Thymus (tissue), 11 donors: ENCODE measurements around the gene ANP32B. TPM values are rescaled to one million over a fixed set of nuclear protein-coding genes. Genes with fewer than 3 reads are reported as not detected.
A peak's percentile ranks its signal among the peaks of the same experiment; 100 is the strongest.
"Not testable (repeated sequence)": the region's sequence is repeated elsewhere in the genome, so short reads cannot be mapped to it uniquely, and the experiment has no call there.

Source experiments
- DNase-seq, 9 donors: peaks; one replicate each; pipeline ENCODE4 v3.0.0-alpha.2; 2013; ENCODE audit warnings: low spot score in 9 of 9, low read depth in 6 of 9, missing footprints in 1 of 9
- H3K27ac ChIP-seq, 2 donors: one replicate each; pipeline ENCODE4 v1.5.1; 2013; ENCODE audit warnings: control low read depth in 1 of 2, low read depth in 1 of 2, low read length in 1 of 2, mild to moderate bottlenecking in 1 of 2, moderate library complexity in 1 of 2
- H3K27me3 ChIP-seq, 2 donors: one replicate each; pipeline ENCODE4 v1.5.1; 2013; ENCODE audit warnings: low read length in 1 of 2; ENCODE audit not compliant: control insufficient read depth in 2 of 2, insufficient read depth in 1 of 2
- H3K36me3 ChIP-seq, 2 donors: one replicate each; pipeline ENCODE4 v1.5.1; 2013; ENCODE audit warnings: low read length in 1 of 2, mild to moderate bottlenecking in 1 of 2, moderate library complexity in 1 of 2; ENCODE audit not compliant: control insufficient read depth in 2 of 2, insufficient read depth in 2 of 2
- H3K4me1 ChIP-seq, 2 donors: one replicate each; pipeline ENCODE4 v1.5.1; 2013; ENCODE audit warnings: low read length in 2 of 2; ENCODE audit not compliant: control insufficient read depth in 2 of 2, insufficient read depth in 2 of 2
- H3K4me3 ChIP-seq, 2 donors: one replicate each; pipeline ENCODE4 v1.5.1; 2013; ENCODE audit warnings: low read length in 2 of 2, control low read depth in 1 of 2, mild to moderate bottlenecking in 1 of 2
- H3K9me3 ChIP-seq, 2 donors: one replicate each; pipeline ENCODE4 v1.5.1; 2013; ENCODE audit warnings: low read length in 1 of 2, mild to moderate bottlenecking in 1 of 2; ENCODE audit not compliant: control insufficient read depth in 2 of 2, insufficient read depth in 1 of 2
- WGBS: extraction: QIAGEN DNeasy Blood & Tissue Kit; methylation state at CpG from one replicate; pipeline ENCODE4 v1.1.7; 2013; 5-methylcytosine and 5-hydroxymethylcytosine counted together
- polyA plus RNA-seq: library from polyadenylated mRNA; stranded (reverse); fragments of 200-250 nt; gene quantifications from one replicate; pipeline ENCODE4 v1.2.3, GENCODE V29; 2013
- total RNA-seq: library from RNA; stranded (reverse); fragments of 120-200 nt; gene quantifications from one replicate; pipeline ENCODE4 v1.2.4, GENCODE V29; 2013
- donor health status: healthy.

Gene ANP32B
- total and polyA plus RNA-seq, 2 donors = 44.7 to 191 TPM

DNA sequence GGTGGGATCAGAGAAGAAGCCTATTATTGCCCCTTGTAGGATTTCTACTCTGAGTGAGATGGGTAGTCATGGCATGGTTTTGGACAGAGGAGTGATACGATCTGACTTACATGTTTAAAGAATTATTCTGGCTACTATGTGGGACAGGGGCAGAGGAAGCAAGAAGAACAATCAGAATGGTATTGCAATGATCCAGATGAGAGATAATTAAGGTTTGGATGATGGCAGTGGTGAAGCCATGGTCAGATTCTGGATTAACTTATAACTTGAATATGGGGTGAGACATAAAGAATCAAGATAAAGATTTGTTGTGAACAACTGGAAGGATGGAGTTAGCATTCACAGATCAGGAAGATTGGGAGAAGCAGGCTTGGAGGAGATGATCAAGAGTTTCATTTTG lies 41.8 kb upstream of the ANP32B start:
- Histone ChIP-seq H3K36me3 (no peaks in the 10 kb centered on the region), H3K27me3 (no peaks in the 10 kb centered on the region), H3K4me3 (no peak overlapping the region), H3K27ac (no peak overlapping the region), H3K9me3 (no peaks in the 10 kb centered on the region), H3K4me1 (peaks cover 7% of the 10 kb centered on the region in 2 donors)
- DNase-seq = no peak
- WGBS = 97% methylated on average over 1 of the region's 1 CpG

DNA sequence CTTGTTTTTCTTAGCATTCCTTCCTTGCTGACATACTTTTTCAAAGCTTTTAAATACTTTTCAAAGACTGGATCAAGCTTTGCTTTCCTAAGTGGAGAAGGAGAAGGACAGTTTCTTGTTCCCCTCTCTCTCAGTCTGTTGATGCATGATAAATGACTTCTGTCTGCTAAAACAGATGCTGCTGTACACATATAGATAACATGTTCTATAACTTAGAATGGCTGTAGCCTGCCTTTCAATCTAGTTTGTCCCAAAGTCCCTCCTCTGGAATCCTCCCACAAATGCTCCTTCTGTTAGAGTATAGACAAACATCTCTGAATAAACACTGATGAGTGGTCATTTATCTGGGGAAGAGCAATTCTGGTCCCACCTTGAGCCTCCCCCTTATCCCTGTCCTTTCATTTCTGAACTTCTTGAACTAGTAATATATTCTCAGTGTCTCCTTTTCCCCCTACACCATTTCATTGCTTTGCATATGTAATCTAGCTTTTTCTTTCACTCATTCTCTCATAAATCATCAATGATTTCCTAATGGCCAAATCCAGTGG lies 39.8 kb upstream of the ANP32B start:
- Histone ChIP-seq H3K27ac (no peak overlapping the region), H3K4me1 (peaks cover under 1 to 1% of the 10 kb centered on the region in 2 donors), H3K4me3 (no peak overlapping the region), H3K27me3 (no peaks in the 10 kb centered on the region), H3K9me3 (no peaks in the 10 kb centered on the region), H3K36me3 (no peaks in the 10 kb centered on the region)
- DNase-seq = no peak

DNA sequence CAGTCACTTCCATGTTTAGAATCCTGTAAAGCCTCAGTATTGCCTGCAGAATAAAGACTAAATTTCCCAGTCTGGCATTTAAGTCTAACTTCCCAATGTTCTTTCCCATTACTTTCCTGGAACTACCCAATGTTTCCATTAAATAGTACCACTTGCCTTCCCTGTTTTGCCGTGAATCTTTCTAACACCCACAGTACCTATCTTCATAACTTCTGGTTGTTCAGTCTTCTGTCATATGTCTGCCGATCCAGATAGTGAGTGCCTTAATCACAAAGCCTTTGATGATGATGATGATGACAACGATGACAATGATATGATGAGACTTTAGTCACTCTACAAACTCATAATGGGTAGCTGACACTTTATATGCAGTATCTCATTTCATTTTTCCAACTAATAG lies 38.5 kb upstream of the ANP32B start:
- Histone ChIP-seq H3K4me1 (no peaks in the 10 kb centered on the region), H3K27ac (no peak overlapping the region)
- WGBS = 94% methylated on average over 3 of the region's 3 CpGs

DNA sequence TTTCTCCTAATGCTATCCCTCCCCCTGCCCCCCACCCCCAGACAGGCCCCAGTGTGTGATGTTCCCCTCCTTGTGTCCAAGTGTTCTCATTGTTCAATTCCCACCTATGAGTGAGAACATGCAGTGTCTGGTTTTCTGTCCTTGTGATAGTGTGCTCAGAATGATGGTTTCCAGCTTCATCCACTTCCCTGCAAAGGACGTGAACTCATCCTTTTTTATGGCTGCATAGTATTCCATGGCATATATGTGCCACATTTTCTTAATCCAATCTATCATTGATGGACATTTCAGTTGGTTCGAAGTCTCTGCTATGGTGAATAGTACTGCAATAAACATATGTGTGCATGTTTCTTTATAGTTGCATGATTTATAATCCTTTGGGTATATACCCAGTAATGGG lies 37.7 kb upstream of the ANP32B start:
- not testable (repeated sequence) for H3K4me3 ChIP-seq, H3K36me3 ChIP-seq, H3K9me3 ChIP-seq, H3K27ac ChIP-seq, H3K4me1 ChIP-seq, DNase-seq, H3K27me3 ChIP-seq
- WGBS = 96% methylated on average over 2 of the region's 2 CpGs

More for the DNA sequence above, 38.5 kb upstream of the ANP32B start:
- H3K9me3 ChIP-seq = no peaks in the 10 kb centered on the region
- no peak for DNase-seq
- no peaks in the 10 kb centered on the region for H3K36me3 ChIP-seq
- no peak overlapping the region for H3K4me3 ChIP-seq
- H3K27me3 ChIP-seq = no peaks in the 10 kb centered on the region

DNA sequence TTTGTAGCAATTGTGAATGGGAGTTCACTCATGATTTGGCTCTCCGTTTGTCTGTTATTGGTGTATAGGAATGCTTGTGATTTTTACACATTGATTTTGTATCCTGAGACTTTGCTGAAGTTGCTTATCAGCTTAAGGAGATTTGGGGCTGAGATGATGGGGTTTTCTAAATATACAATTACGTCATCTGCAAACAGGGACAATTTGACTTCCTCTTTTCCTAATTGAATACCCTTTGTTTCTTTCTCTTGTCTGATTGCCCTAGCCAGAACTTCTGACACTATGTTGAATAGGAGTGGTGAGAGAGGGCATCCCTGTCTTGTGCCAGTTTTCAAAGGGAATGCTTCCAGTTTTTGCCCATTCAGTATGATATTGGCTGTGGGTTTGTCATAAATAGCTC lies 36.0 kb upstream of the ANP32B start:
- not testable (repeated sequence) for H3K9me3 ChIP-seq, H3K27me3 ChIP-seq, H3K27ac ChIP-seq, H3K4me3 ChIP-seq, H3K4me1 ChIP-seq, H3K36me3 ChIP-seq, DNase-seq
- WGBS = 81% methylated on average over 2 of the region's 2 CpGs

DNA sequence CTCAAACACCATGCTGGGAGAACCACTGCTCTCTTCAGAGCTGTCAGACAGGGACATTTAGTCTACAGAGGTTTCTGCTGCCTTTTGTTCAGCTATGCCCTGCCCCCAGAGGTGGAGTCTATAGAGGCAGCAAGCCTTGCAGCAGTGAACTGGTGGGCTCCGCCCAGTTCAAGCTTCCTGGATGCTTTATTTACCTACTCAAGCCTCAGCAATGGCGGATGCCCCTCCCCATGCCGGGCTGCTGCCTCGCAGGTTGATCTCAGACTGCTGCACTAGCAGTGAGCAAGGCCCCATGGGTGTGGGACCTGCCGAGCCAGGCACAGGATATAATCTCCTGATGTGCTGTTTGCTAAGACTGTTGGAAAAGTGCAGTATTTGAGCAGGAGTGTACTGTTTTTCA lies 32.3 kb upstream of the ANP32B start:
- H3K27ac ChIP-seq, H3K27me3 ChIP-seq, H3K4me3 ChIP-seq, H3K36me3 ChIP-seq, DNase-seq, H3K4me1 ChIP-seq, H3K9me3 ChIP-seq: not testable (repeated sequence)
- WGBS = 97% methylated on average over 5 of the region's 5 CpGs

DNA sequence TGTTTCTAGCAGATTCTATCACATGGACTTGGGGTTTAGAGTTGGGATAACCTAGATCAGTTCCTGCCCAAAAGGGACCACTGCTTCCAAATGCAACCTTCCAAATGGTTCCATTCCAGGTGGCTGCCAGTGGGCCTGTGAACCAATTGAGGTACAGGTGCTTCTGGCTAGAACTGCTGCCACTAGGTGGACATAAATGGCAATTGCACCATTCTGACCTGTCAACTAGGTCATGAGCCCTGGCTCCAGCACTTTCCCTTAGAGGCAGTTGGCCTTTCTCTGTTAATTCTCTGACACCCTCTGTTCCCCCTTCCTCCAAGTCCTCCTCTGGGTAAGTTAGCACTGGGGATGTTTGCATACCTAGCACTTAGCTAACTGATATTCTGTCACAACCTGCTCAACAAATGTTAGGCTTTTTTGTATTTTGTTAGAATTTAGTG lies 28.6 kb upstream of the ANP32B start:
- Histone ChIP-seq H3K9me3 (peaks cover 0 to 6% of the 10 kb centered on the region in 2 donors), H3K4me3 (peak overlapping the region in 1 of 2 donors; percentile 6), H3K27ac (peak overlapping the region; percentile 54 to 57), H3K27me3 (no peaks in the 10 kb centered on the region), H3K36me3 (no peaks in the 10 kb centered on the region), H3K4me1 (peaks cover 5 to 10% of the 10 kb centered on the region in 2 donors)
- peak in 3 of 9 donors; percentile 64 to 83 (median 66) for DNase-seq

DNA sequence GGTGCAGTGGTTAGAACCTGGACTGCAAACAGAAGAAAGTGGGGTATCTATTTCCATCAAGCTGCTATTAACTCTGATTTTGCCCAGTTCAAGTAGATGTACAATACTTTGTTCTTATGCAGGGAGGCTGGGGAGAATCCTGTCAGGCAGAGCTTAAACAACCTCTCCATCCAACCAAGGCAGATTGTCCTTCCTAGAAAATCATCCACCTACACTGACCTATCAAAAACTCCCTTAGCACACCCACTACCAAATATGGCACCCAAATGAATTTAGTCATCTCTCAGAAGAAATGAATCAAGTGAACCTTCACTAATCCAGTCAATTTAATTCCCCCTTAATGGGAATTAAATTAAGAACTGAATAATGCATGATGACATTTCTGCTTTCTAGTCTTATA lies 26.8 kb upstream of the ANP32B start:
- peaks cover 5 to 10% of the 10 kb centered on the region in 2 donors for H3K4me1 ChIP-seq
- no peak overlapping the region for H3K4me3 ChIP-seq
- no peak overlapping the region for H3K27ac ChIP-seq
- H3K27me3 ChIP-seq = no peaks in the 10 kb centered on the region
- DNase-seq = no peak
- H3K36me3 ChIP-seq = no peaks in the 10 kb centered on the region
- no peaks in the 10 kb centered on the region for H3K9me3 ChIP-seq

DNA sequence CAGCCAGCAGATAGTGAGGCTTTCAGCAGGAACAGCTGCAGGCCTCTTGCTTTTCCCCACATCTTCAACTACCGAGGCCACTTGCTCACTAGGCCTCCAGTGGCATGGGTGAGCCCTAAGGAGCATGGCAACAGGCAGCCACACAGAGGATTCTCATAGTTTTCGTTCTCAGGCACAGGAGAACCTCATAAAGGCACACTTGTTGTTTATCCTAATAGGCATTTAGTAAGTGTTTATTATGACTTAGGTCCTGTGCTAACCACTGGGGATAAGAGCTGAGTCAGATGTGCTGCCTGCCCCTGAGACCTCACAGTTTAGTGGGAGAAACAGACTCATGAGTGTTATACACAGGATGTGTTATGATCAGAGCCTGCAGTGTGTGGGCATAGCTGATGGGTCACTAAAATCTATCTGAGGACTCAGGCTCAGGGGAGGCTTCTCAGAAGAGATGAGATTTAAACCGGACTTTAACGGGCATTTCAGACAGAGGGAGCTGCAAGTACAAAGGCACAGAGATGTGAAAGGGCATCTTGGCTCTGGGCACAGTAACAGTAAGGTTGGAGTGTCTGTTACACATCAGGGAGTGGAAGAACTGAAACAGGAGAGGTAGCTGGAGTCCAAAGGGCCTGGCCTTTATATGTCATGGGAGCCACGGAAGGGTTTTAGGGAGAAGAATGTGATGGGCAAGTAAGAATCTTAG lies 24.2 kb upstream of the ANP32B start:
- WGBS = 93% methylated on average over 5 of the region's 5 CpGs
- no peaks in the 10 kb centered on the region for H3K9me3 ChIP-seq
- H3K36me3 ChIP-seq = no peaks in the 10 kb centered on the region
- peaks cover 5 to 10% of the 10 kb centered on the region in 2 donors for H3K4me1 ChIP-seq
- no peaks in the 10 kb centered on the region for H3K27me3 ChIP-seq
- H3K27ac ChIP-seq = no peak overlapping the region
- no peak for DNase-seq
- H3K4me3 ChIP-seq = no peak overlapping the region
